Fibroblast of mammary gland (primary cell): ENCODE measurements around the gene KLF1.

Experiments
- DNase-seq: peaks from one replicate; pipeline ENCODE4 v3.0.0-alpha.2; 2010; ENCODE audit warnings: low read depth
- H3K4me3 ChIP-seq: 2 replicates; pipeline ENCODE4 v1.5.1; 2011; ENCODE audit warnings: low read depth, mild to moderate bottlenecking, low read length, moderate library complexity; ENCODE audit not compliant: control insufficient read depth
- CTCF ChIP-seq: conservative IDR thresholded peaks from 2 replicates; pipeline ENCODE4 v1.5.1; 2011; ENCODE audit warnings: low read depth, low read length, inconsistent platforms; ENCODE audit not compliant: control insufficient read depth, insufficient read depth

KLF1 gene

GRCh38 chr19:12884202-12884601 lies 2.8 kb downstream of the KLF1 start:
- no peak overlapping the region for H3K4me3 ChIP-seq
- TF ChIP-seq CTCF = no peak
- DNase-seq = no peak

GRCh38 chr19:12882589-12882988 lies 4.4 kb downstream of the KLF1 start:
- no peak for TF ChIP-seq CTCF
- no peak for DNase-seq
- no peak overlapping the region for H3K4me3 ChIP-seq

GRCh38 chr19:12881172-12881808 lies 5.7 kb downstream of the KLF1 start, which contains the start of gene DNASE2:
DNASE2 (minus strand) TSS chr19:12881449; CDS start chr19:12881375, 74 bp downstream.
- DNase-seq = peak; percentile 94
- TF ChIP-seq CTCF = no peak
- peak within 1 kb of the TSS; percentile 79 for H3K4me3 ChIP-seq

- no peak for TF ChIP-seq CTCF
- DNase-seq = no peak
Measured at GRCh38 chr19:12880551-12881171, 6.3 kb downstream of the KLF1 start.

GRCh38 chr19:12875086-12875485 lies 11.9 kb downstream of the KLF1 start:
- no peak overlapping the region for H3K4me3 ChIP-seq

More at GRCh38 chr19:12880551-12881171, 6.3 kb downstream of the KLF1 start:
- peak overlapping the region; percentile 79 for H3K4me3 ChIP-seq

GRCh38 chr19:12873891-12874745 lies 12.9 kb downstream of the KLF1 start:
- no peak for TF ChIP-seq CTCF
- H3K4me3 ChIP-seq = no peak overlapping the region
- no peak for DNase-seq

More at GRCh38 chr19:12875086-12875485, 11.9 kb downstream of the KLF1 start:
- TF ChIP-seq CTCF = no peak
- DNase-seq = no peak
